Endothelial cell of umbilical vein (primary cell): ENCODE data around the gene LMTK2. TPM values are rescaled to one million over a fixed set of nuclear protein-coding genes. Genes with fewer than 3 reads are reported as not detected.

Source experiments
- BruUV-seq: library from RNA; stranded (reverse); fragments of 400-500 nt; replicated peaks from 2 replicates; lab custom pipeline; 2021; lab: Mats Ljungman, UMichigan
- CTCF ChIA-PET: fragments of 300-600, 350-600 bp; sonication (Branson Sonifier 250); formaldehyde crosslinking; loops from one replicate; lab custom pipeline; 2021; ENCODE audit warnings: antibody characterized with exemption, inconsistent platforms; lab: Charles Lee
- POLR2A ChIA-PET: fragments of 300-600, 350-600 bp; sonication (Branson Sonifier 250); formaldehyde crosslinking; loops from one replicate; lab custom pipeline; 2021; ENCODE audit warnings: antibody characterized with exemption, inconsistent platforms; lab: Charles Lee
- DNase-seq: peaks from one replicate; pipeline ENCODE4 v3.0.0-alpha.2; 2011; ENCODE audit warnings: low read depth, low spot score
- FAIRE-seq: peaks from 2 replicates; lab custom pipeline; 2011; peaks lifted over from hg19 to GRCh38; lab: Jason Lieb, UNC
- H2AFZ ChIP-seq: 2 replicates; pipeline ENCODE4 v1.6.0; 2012; ENCODE audit warnings: low read depth, low read length, control low read depth, inconsistent platforms
- H3K27ac ChIP-seq: 2 replicates; pipeline ENCODE4 v1.5.1; 2011; ENCODE audit warnings: low read depth, mild to moderate bottlenecking, control low read depth, low read length, moderate library complexity; ENCODE audit not compliant: insufficient read depth
- H3K27me3 ChIP-seq, 2 experiments: 2 replicates each; pipeline versions ENCODE4 v1.6.0 to v1.6.1; 2011; ENCODE audit warnings: low read length in 2 of 2, mixed read lengths in 1 of 2; ENCODE audit not compliant: control insufficient read depth in 2 of 2, insufficient read depth in 2 of 2
- H3K36me3 ChIP-seq, 2 experiments: 2 replicates in 1 of 2; 3 replicates in 1 of 2; pipeline ENCODE4 v1.5.1; 2011; ENCODE audit warnings: low read length in 2 of 2, mild to moderate bottlenecking in 1 of 2, moderate library complexity in 1 of 2; ENCODE audit not compliant: control insufficient read depth in 2 of 2, insufficient read depth in 2 of 2; ENCODE audit errors: extremely low read depth in 1 of 2
- H3K4me1 ChIP-seq: 3 replicates; pipeline ENCODE4 v1.5.1; 2011; ENCODE audit warnings: mild to moderate bottlenecking, low read length; ENCODE audit not compliant: control insufficient read depth, insufficient read depth; ENCODE audit errors: extremely low read depth
- H3K4me2 ChIP-seq: 2 replicates; pipeline ENCODE4 v1.6.1; 2011; ENCODE audit warnings: low read length, control low read depth, mixed read lengths; ENCODE audit not compliant: insufficient read depth
- H3K4me3 ChIP-seq, 3 experiments: fragments of 200-600 bp in 1 of 3; sonication (generic), shearing (Covaris generic) in 1 of 3; replicated peaks in 1 of 3; 2 replicates each; pipeline ENCODE4 v1.5.1; 2011 to 2016; ENCODE audit warnings: control low read depth in 3 of 3, low read length in 3 of 3, mild to moderate bottlenecking in 2 of 3, inconsistent platforms in 1 of 3, low read depth in 1 of 3, moderate library complexity in 1 of 3; ENCODE audit not compliant: insufficient read depth in 1 of 3
- H3K79me2 ChIP-seq: 2 replicates; pipeline ENCODE4 v1.6.0; 2012; ENCODE audit warnings: low read length, inconsistent platforms; ENCODE audit not compliant: control insufficient read depth, insufficient read depth
- H3K9ac ChIP-seq: replicated peaks from 2 replicates; pipeline ENCODE3; 2011; ENCODE audit warnings: low read length, control low read depth; ENCODE audit not compliant: insufficient read depth; ENCODE audit errors: extremely low read depth
- H3K9me1 ChIP-seq: replicated peaks from 3 replicates; pipeline ENCODE4 v1.6.0; 2011; ENCODE audit warnings: mild to moderate bottlenecking, low read length; ENCODE audit not compliant: control insufficient read depth, insufficient read depth; ENCODE audit errors: extremely low read depth
- H3K9me3 ChIP-seq: replicated peaks from 2 replicates; pipeline ENCODE4 v1.5.1; 2012; ENCODE audit warnings: low read length, inconsistent platforms; ENCODE audit not compliant: control insufficient read depth, insufficient read depth
- H4K20me1 ChIP-seq: replicated peaks from 2 replicates; pipeline ENCODE3; 2011; ENCODE audit warnings: mild to moderate bottlenecking, low read length; ENCODE audit not compliant: control insufficient read depth, insufficient read depth; ENCODE audit errors: extremely low read depth
- CTCF ChIP-seq, 2 donors: IDR thresholded peaks; 1 replicate in 1 of 2; 2 replicates in 1 of 2; pipeline ENCODE4 v1.5.1; 2011; ENCODE audit warnings: low read length in 2 of 2, mild to moderate bottlenecking in 2 of 2, moderate library complexity in 2 of 2, control low read depth in 1 of 2, inconsistent platforms in 1 of 2, low read depth in 1 of 2; ENCODE audit not compliant: insufficient read depth in 1 of 2; ENCODE audit errors: extremely low read depth in 1 of 2
- EZH2 ChIP-seq: IDR thresholded peaks from 2 replicates; pipeline ENCODE4 v1.6.1; 2012; ENCODE audit warnings: borderline replicate concordance, low read depth, mild to moderate bottlenecking, moderate library complexity, low read length, inconsistent platforms; ENCODE audit not compliant: severe bottlenecking
- FOS ChIP-seq: IDR thresholded peaks from 2 replicates; pipeline ENCODE4 v1.6.1; 2011; ENCODE audit warnings: mild to moderate bottlenecking, low read length, moderate library complexity, borderline replicate concordance; ENCODE audit not compliant: insufficient read depth
- GATA2 ChIP-seq: IDR thresholded peaks from 2 replicates; pipeline ENCODE4 v1.7.0; 2011; ENCODE audit warnings: low read depth, mild to moderate bottlenecking, moderate library complexity, mixed read lengths, low read length; ENCODE audit not compliant: insufficient read length, insufficient read depth
- JUN ChIP-seq: IDR thresholded peaks from 2 replicates; pipeline ENCODE4 v1.6.1; 2011; ENCODE audit warnings: borderline replicate concordance, low read depth; ENCODE audit not compliant: insufficient read length, insufficient read depth
- MAX ChIP-seq: IDR thresholded peaks from 2 replicates; pipeline ENCODE4 v1.6.1; 2011; ENCODE audit not compliant: insufficient read depth, insufficient read length
- MYC ChIP-seq: IDR thresholded peaks from one replicate; pipeline ENCODE4 v1.6.1; 2011; ENCODE audit warnings: mild to moderate bottlenecking, low read depth, low read length
- POLR2A ChIP-seq: IDR thresholded peaks from 2 replicates; pipeline ENCODE4 v1.6.1; 2012; ENCODE audit warnings: low read depth, mild to moderate bottlenecking, control low read depth, low read length
- POLR2AphosphoS5 ChIP-seq: IDR thresholded peaks from 2 replicates; pipeline ENCODE4 v1.6.1; 2012; ENCODE audit warnings: low read depth, mild to moderate bottlenecking, control low read depth, low read length, moderate library complexity; ENCODE audit not compliant: insufficient read depth
- dilution Hi-C: fragments of 300-500 bp; cut with MboI; formaldehyde crosslinking; loops from one replicate; pipeline ENCODE4 v1.15.0; 2019; ENCODE audit warnings: low sequenced_read_pairs; ENCODE audit not compliant: extremely low pct_ligation_motif_present
- intact Hi-C: fragments of 100-400 bp; cut with micrococcal nuclease; formaldehyde crosslinking; loops from one replicate; pipeline ENCODE4 v1.10.0; 2022
- polyA plus RNA-seq, 4 experiments: library from polyadenylated mRNA; depleted of rRNA in 3 of 4; stranded (reverse) in 3 of 4; unstranded in 1 of 4; fragments of >200 nt; gene quantifications; 2 replicates each; pipeline versions ENCODE4 v1.2.1 to v1.2.3, GENCODE V29; 2011 to 2012; ENCODE audit warnings: missing spikeins in 1 of 4
- total RNA-seq: library from RNA; stranded (reverse); gene quantifications from 2 replicates; pipeline ENCODE4 v1.2.3, GENCODE V29; 2021

Gene LMTK2
- total and polyA plus RNA-seq, 2 donors (not counting 3 experiments of a cell fraction or from before 2014, with no cell fraction given): 5.9 to 13.8 TPM

- ChIA-PET CTCF (interaction anchor here (1.2 to 12.7 kb wide), 2 partner anchors 146 to 150 kb away, joined by 10 to 870 read pairs; no protein-coding TSS in a partner anchor), POLR2A (no interaction called here)
- DNase-seq (no peak), FAIRE-seq (no peak)
- Histone ChIP-seq H3K36me3 (peaks cover 0 to 10% of the 10 kb centered on the region in 2 experiments), H3K4me2 (no peak overlapping the region), H3K9me3 (no peaks in the 10 kb centered on the region), H3K27ac (no peak overlapping the region), H3K79me2 (no peaks in the 10 kb centered on the region), H3K27me3 (no peaks in the 10 kb centered on the region), H4K20me1 (no peaks in the 10 kb centered on the region), H3K4me1 (no peaks in the 10 kb centered on the region), H2AFZ (no peak overlapping the region), H3K9ac (no peak overlapping the region), H3K4me3 (no peak overlapping the region), H3K9me1 (no peaks in the 10 kb centered on the region)
- no TSS peak for BruUV-seq
- intact Hi-C loops: no loop called here
- dilution Hi-C loops: loop anchor here (25.0 kb wide), 1 partner anchor 159 kb away; no protein-coding TSS in a partner anchor
- no peak for TF ChIP-seq POLR2AphosphoS5
- no peak for TF ChIP-seq POLR2A
Observed at GRCh38 chr7:98170966-98171365, 64.3 kb downstream of the LMTK2 start.

- Histone ChIP-seq H3K9ac (no peak overlapping the region), H3K79me2 (no peaks in the 10 kb centered on the region), H3K4me3 (no peak overlapping the region), H3K27ac (no peak overlapping the region), H3K4me1 (no peaks in the 10 kb centered on the region), H3K27me3 (no peaks in the 10 kb centered on the region), H2AFZ (no peak overlapping the region), H3K9me3 (no peaks in the 10 kb centered on the region), H4K20me1 (no peaks in the 10 kb centered on the region), H3K9me1 (no peaks in the 10 kb centered on the region), H3K36me3 (peaks cover 0 to 10% of the 10 kb centered on the region in 2 experiments), H3K4me2 (no peak overlapping the region)
- dilution Hi-C loops: loop anchor here (25.0 kb wide), 1 partner anchor 159 kb away; no protein-coding TSS in a partner anchor
- intact Hi-C loops: no loop called here
- no peak for DNase-seq
- TF ChIP-seq GATA2: no peak
- TF ChIP-seq CTCF (IDR thresholded peaks at IDR 0.05; ENCODE audit: extremely low read depth in 1 of 2, insufficient read depth in 1 of 2, low read depth in 1 of 2, low read length in 2 of 2): no peak
- no peak for TF ChIP-seq FOS
- TF ChIP-seq POLR2AphosphoS5: no peak
- no peak for TF ChIP-seq POLR2A
- no peak for TF ChIP-seq MAX
- TF ChIP-seq MYC: no peak
- no peak for TF ChIP-seq EZH2
- TF ChIP-seq JUN: no peak
- ChIA-PET CTCF (interaction anchor here (1.2 kb wide), 1 partner anchor 150 kb away, joined by 10 read pairs; no protein-coding TSS in a partner anchor), POLR2A (no interaction called here)
- no TSS peak for BruUV-seq
- no peak for FAIRE-seq
Observed at GRCh38 chr7:98171449-98171848, 64.8 kb downstream of the LMTK2 start.
